Thoracic aorta (tissue), 2 donors: ENCODE data around the gene SYNPO2. TPM values are rescaled to one million over a fixed set of nuclear protein-coding genes. Genes with fewer than 3 reads are reported as not detected.
A peak's percentile ranks its signal among the peaks of the same experiment; 100 is the strongest.
"Not testable (repeated sequence)": the region's sequence is repeated elsewhere in the genome, so short reads cannot be mapped to it uniquely, and the experiment has no call there.

Experiments used
- ATAC-seq: fragments of 150-250 bp; one replicate; pipeline ENCODE4 v1.8.0; 2017; ENCODE audit warnings: low read depth; ENCODE audit not compliant: insufficient number of reproducible peaks, low FRiP score
- DNase-seq: peaks from one replicate; pipeline ENCODE4 v3.0.0-alpha.2; 2020; ENCODE audit warnings: low spot score
- H3K27ac ChIP-seq, 2 donors: fragments of 200-600 bp; sonication (generic); 1 replicate in 1 of 2; 2 replicates in 1 of 2; pipeline ENCODE4 v1.5.1; 2016; ENCODE audit warnings: mild to moderate bottlenecking in 2 of 2, moderate library complexity in 2 of 2
- H3K27me3 ChIP-seq: fragments of 200-600 bp; sonication (generic); replicated peaks from 2 replicates; pipeline ENCODE4 v1.6.0; 2016; ENCODE audit warnings: mild to moderate bottlenecking; ENCODE audit not compliant: insufficient read depth
- H3K36me3 ChIP-seq: fragments of 200-600 bp; sonication (generic); one replicate; pipeline ENCODE4 v1.5.1; 2016
- H3K4me1 ChIP-seq, 2 donors: fragments of 200-600 bp; sonication (generic); 1 replicate in 1 of 2; 2 replicates in 1 of 2; pipeline versions ENCODE4 v1.5.1 to v1.6.0; 2016; ENCODE audit warnings: low read depth in 2 of 2, mild to moderate bottlenecking in 1 of 2; ENCODE audit not compliant: control insufficient read depth in 1 of 2
- H3K4me3 ChIP-seq: fragments of 200-600 bp; sonication (generic); 2 replicates; pipeline ENCODE4 v1.5.1; 2016; ENCODE audit warnings: mild to moderate bottlenecking
- H3K9me3 ChIP-seq: fragments of 200-600 bp; sonication (generic); 2 replicates; pipeline ENCODE4 v1.5.1; 2016
- CTCF ChIP-seq: fragments of 200-600 bp; sonication (generic); IDR thresholded peaks from one replicate; pipeline ENCODE4 v1.5.1; 2019; ENCODE audit warnings: antibody characterized with exemption
- total RNA-seq, 2 donors: library from RNA; depleted of rRNA; stranded (reverse); fragments of >200 nt; gene quantifications; one replicate each; pipeline versions ENCODE4 v1.1.0 to v1.2.3, GENCODE V29; 2016

The SYNPO2 gene
- total RNA-seq, 2 donors from 2014 or later, result 264 to 313 TPM

- Histone ChIP-seq H3K27me3 (no peaks in the 10 kb centered on the region), H3K9me3 (no peaks in the 10 kb centered on the region), H3K36me3 (peaks cover 7% of the 10 kb centered on the region), H3K4me3 (no peak overlapping the region), H3K4me1 (peaks cover 22 to 70% of the 10 kb centered on the region in 2 donors), H3K27ac (peak overlapping the region; percentile 61 to 83)
- ATAC-seq (no peak), DNase-seq (no peak)
- TF ChIP-seq CTCF, result no peak
Observed at GRCh38 chr4:119020158-119020557, 131.5 kb downstream of the SYNPO2 start.

GRCh38 chr4:119022520-119022919 is 133.9 kb downstream of the SYNPO2 start:
- DNase-seq, H3K27me3 ChIP-seq, ATAC-seq, H3K36me3 ChIP-seq, H3K4me3 ChIP-seq, H3K9me3 ChIP-seq: not testable (repeated sequence)
- peaks cover 39 to 68% of the 10 kb centered on the region in 2 donors for H3K4me1 ChIP-seq
- peak overlapping the region; percentile 85 to 97 for H3K27ac ChIP-seq

- H3K9me3 ChIP-seq, result no peaks in the 10 kb centered on the region
- no peaks in the 10 kb centered on the region for H3K27me3 ChIP-seq
- H3K36me3 ChIP-seq, result peaks cover 7% of the 10 kb centered on the region
- peak overlapping the region; percentile 85 to 97 for H3K27ac ChIP-seq
- H3K4me1 ChIP-seq, result peaks cover 41 to 71% of the 10 kb centered on the region in 2 donors
- no peak overlapping the region for H3K4me3 ChIP-seq
- no peak for ATAC-seq
- DNase-seq, result no peak
- TF ChIP-seq CTCF, result no peak
Observed at GRCh38 chr4:119024102-119024501, 135.4 kb downstream of the SYNPO2 start.

- DNase-seq, result no peak
- Histone ChIP-seq H3K27me3 (no peaks in the 10 kb centered on the region), H3K4me1 (peaks cover 37 to 68% of the 10 kb centered on the region in 2 donors), H3K4me3 (peak overlapping the region; percentile 50), H3K9me3 (no peaks in the 10 kb centered on the region), H3K27ac (peak overlapping the region; percentile 85 to 97), H3K36me3 (peaks cover 14% of the 10 kb centered on the region)
- no peak for TF ChIP-seq CTCF
- peak; percentile 61 for ATAC-seq
Observed at GRCh38 chr4:119025420-119025819, 136.8 kb downstream of the SYNPO2 start.

- H3K27ac ChIP-seq, result peak overlapping the region; percentile 85 to 97
- H3K4me1 ChIP-seq, result peaks cover 36 to 65% of the 10 kb centered on the region in 2 donors
- TF ChIP-seq CTCF, result no peak
- DNase-seq (no peak), ATAC-seq (peak; percentile 98)
- H3K27me3 ChIP-seq, result no peaks in the 10 kb centered on the region
- H3K9me3 ChIP-seq, result no peaks in the 10 kb centered on the region
- H3K4me3 ChIP-seq, result peak overlapping the region; percentile 50
- peaks cover 21% of the 10 kb centered on the region for H3K36me3 ChIP-seq
Observed at GRCh38 chr4:119025916-119026661, 137.4 kb downstream of the SYNPO2 start.
